GM21619 (cell line): ENCODE results near the gene HS2ST1.

Experiments used
- ATAC-seq: cut with Tn5 transposase; IDR thresholded peaks from one replicate; pipeline ENCODE4 v1.9.1; 2021; ENCODE audit not compliant: unreplicated experiment

The HS2ST1 gene

DNA sequence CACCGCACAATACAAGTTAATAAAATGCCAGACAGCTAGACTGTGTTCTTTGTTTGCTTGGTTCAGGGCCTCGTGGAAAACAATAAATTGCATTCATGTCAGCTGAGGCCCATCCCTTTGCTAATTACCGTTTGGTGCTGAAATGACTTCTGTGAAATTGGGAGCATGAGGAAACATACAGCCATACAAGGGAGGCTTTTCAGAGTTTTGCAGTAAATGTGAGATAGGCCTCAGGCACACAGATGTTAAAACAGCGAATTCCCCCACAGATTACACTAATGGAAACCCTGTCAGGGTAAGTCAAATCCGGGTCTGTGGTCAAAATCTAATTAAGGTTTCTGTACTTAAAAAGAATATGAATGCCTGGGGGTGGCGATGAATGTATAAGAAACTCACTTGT lies 240.7 kb downstream of the HS2ST1 start:
- ATAC-seq, result no peak

GRCh38 chr1:87155648-87156047 lies 241.2 kb downstream of the HS2ST1 start:
- ATAC-seq, result no peak

- ATAC-seq, result no peak
Measured at GRCh38 chr1:87156124-87156523, 241.7 kb downstream of the HS2ST1 start.

- no peak for ATAC-seq
Measured at GRCh38 chr1:87159378-87159915, 245.0 kb downstream of the HS2ST1 start.
